Activated CD4-positive, alpha-beta memory T cell treated with anti-CD3 and anti-CD28 coated beads for 36 hours (primary cell): ENCODE measurements around the gene DLGAP4. TPM values are rescaled to one million over a fixed set of nuclear protein-coding genes. Genes with fewer than 3 reads are reported as not detected.

Source experiments
- CTCF ChIA-PET: fragments of 350-600 bp; sonication (Branson Sonifier 250); formaldehyde crosslinking; loops from one replicate; lab custom pipeline; 2021; ENCODE audit warnings: antibody characterized with exemption, inconsistent platforms; lab: Charles Lee
- POLR2A ChIA-PET: fragments of 350-600 bp; sonication (Branson Sonifier 250); formaldehyde crosslinking; loops from one replicate; lab custom pipeline; 2021; ENCODE audit warnings: antibody characterized with exemption; lab: Charles Lee
- DNase-seq: peaks from one replicate; pipeline ENCODE4 v3.0.0-alpha.2; 2020
- H3K27ac Mint-ChIP-seq: one replicate; pipeline ENCODE4 v1.8.0; 2021; ENCODE audit warnings: mixed read lengths
- H3K27me3 Mint-ChIP-seq: one replicate; pipeline ENCODE4 v1.8.0; 2021; ENCODE audit warnings: mixed read lengths
- H3K36me3 Mint-ChIP-seq: one replicate; pipeline ENCODE4 v1.8.0; 2021; ENCODE audit warnings: mixed read lengths
- H3K4me1 Mint-ChIP-seq: one replicate; pipeline ENCODE4 v1.8.0; 2021; ENCODE audit warnings: low read depth, mixed read lengths
- H3K4me3 Mint-ChIP-seq: one replicate; pipeline ENCODE4 v1.8.0; 2021; ENCODE audit warnings: mild to moderate bottlenecking, mixed read lengths
- H3K9me3 Mint-ChIP-seq: one replicate; pipeline ENCODE4 v1.8.0; 2021; ENCODE audit warnings: mixed read lengths
- intact Hi-C: fragments of 100-400 bp; cut with micrococcal nuclease; formaldehyde crosslinking; loops from one replicate; pipeline ENCODE4 v1.15.1; 2023
- total RNA-seq, 2 experiments: library from RNA; stranded (reverse); gene quantifications; one replicate each; pipeline ENCODE4 v1.2.3, GENCODE V29; 2021

The DLGAP4 gene
- total RNA-seq, 2 experiments from 2014 or later, result 18.5 to 18.8 TPM

DNA sequence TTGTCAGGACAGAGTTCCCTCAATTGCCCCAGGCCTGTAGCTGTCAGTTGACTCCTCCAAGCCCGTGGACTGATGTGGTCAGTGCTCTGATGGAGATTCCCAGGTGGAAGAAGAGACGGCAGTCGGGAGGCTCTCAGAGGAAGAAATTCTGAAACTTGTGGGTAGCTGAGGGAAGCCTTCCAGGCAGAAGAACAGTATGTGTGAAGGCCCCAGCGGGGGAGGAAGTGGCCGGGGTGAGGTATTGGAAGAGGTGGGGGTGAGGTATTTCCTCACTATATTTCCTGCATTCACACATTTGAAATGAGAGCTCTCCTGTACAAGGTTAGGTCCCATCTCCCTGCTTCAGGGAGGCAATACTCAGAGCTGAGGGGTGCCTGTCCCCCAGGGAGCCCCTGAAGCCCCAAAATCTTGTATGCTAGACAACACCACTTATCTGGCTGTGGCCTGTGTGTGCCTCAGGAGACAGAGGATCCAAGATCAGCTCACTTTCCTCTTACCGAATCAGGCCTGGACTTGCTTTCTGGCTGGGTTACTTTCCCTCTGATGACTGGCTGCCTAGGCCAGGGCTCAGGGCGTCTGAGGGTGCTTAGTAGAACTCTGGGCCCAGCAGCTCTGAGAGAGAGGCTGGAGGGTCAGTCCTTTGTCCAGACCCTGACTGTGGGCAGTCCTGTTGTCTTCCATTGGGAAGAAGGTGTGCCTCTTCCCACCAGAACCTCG, 185.9 kb downstream of the DLGAP4 start:
- DNase-seq, result peak; percentile 80
- Mint-ChIP-seq H3K9me3 (no peaks in the 10 kb centered on the region), H3K4me1 (peaks cover 35% of the 10 kb centered on the region), H3K27me3 (no peaks in the 10 kb centered on the region), H3K36me3 (no peaks in the 10 kb centered on the region), H3K27ac (peak overlapping the region; percentile 77), H3K4me3 (no peak overlapping the region)
- intact Hi-C loops, result loop anchor here (2.0 to 5.0 kb wide), 2 partner anchors 27 to 290 kb away; no protein-coding TSS in a partner anchor
- CTCF ChIA-PET, result interaction anchor here (0.6 to 2.0 kb wide), 9 partner anchors 9 to 219 kb away, joined by 3 to 10 read pairs (median 4); partner anchors contain the start of gene RAB5IF
- POLR2A ChIA-PET, result interaction anchor here (0.6 to 2.5 kb wide), 3 partner anchors 14 to 26 kb away, joined by 3 to 14 read pairs (median 3); no protein-coding TSS in a partner anchor

DNA sequence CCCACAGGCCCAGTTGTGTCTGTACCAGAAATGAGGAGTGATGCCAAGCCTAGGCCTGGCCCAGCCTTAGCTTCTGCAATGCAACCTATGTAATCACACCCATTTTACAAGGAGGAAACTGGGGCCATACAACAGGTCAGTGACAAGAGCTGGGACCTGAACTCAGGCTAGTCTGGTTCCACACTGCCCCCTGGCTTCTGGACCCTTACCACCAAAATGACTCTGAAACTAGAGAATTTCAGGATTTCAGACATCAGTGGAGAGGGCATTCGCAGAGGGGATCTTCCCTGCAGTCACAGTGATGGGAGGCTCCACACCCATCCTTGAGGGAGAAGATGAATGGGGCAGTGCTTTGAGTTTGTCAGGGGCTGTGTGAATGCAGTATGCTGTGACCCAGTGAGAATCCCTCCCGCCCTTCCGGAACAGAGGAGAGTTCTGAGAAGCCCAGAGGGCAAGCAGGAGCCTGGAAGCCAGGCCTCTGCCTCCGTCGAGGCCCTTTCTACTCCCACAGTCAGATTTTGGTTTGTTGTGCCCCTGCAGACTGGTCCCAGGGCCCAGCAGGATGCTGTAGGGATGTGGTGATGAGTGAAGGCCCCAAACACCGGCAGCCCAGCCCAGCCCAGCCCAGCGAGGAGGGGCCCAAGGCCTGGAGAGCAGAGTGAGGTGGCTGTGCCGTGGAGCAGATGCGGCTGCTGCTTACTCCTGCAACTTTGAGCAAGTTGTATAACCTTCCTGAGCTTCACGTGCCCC, 187.1 kb downstream of the DLGAP4 start:
- H3K36me3 Mint-ChIP-seq, result no peaks in the 10 kb centered on the region
- no peak overlapping the region for H3K27ac Mint-ChIP-seq
- intact Hi-C loops, result loop anchor here (2.0 to 5.0 kb wide), 2 partner anchors 28 to 291 kb away; no protein-coding TSS in a partner anchor

DNA sequence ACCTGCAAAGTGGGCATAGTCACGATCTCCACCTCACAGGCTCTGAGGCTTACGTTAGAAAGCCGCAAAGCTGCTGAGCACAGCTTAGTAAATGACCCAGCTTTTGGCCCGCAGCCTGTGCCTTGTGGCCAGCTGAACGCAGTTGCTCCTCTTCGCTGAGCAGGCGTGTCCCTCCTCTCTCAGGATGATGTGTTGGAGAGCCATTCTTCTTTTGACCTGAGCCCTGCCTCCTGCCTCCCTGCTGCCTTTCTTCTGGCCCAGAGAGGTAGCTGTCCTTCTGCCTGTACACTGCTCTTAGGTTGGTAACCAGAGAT, 187.6 kb downstream of the DLGAP4 start:
- Mint-ChIP-seq H3K27me3 (no peaks in the 10 kb centered on the region), H3K4me3 (no peak overlapping the region), H3K4me1 (peaks cover 35% of the 10 kb centered on the region), H3K27ac (no peak overlapping the region), H3K36me3 (peaks cover 1% of the 10 kb centered on the region), H3K9me3 (no peaks in the 10 kb centered on the region)
- CTCF ChIA-PET, result no interaction called here
- no peak for DNase-seq
- intact Hi-C loops, result loop anchor here (2.0 to 5.0 kb wide), 2 partner anchors 29 to 291 kb away; no protein-coding TSS in a partner anchor
- POLR2A ChIA-PET, result no interaction called here

More for the DNA sequence above, 187.1 kb downstream of the DLGAP4 start:
- POLR2A ChIA-PET, result interaction anchor here (2.5 kb wide), 1 partner anchor 27 kb away, joined by 14 read pairs; no protein-coding TSS in a partner anchor
- peak; percentile 55 for DNase-seq
- Mint-ChIP-seq H3K9me3 (no peaks in the 10 kb centered on the region), H3K4me3 (no peak overlapping the region), H3K27me3 (no peaks in the 10 kb centered on the region), H3K4me1 (peaks cover 35% of the 10 kb centered on the region)
- CTCF ChIA-PET, result interaction anchor here (0.9 to 2.0 kb wide), 6 partner anchors 21 to 293 kb away, joined by 3 to 10 read pairs (median 4); no protein-coding TSS in a partner anchor

DNA sequence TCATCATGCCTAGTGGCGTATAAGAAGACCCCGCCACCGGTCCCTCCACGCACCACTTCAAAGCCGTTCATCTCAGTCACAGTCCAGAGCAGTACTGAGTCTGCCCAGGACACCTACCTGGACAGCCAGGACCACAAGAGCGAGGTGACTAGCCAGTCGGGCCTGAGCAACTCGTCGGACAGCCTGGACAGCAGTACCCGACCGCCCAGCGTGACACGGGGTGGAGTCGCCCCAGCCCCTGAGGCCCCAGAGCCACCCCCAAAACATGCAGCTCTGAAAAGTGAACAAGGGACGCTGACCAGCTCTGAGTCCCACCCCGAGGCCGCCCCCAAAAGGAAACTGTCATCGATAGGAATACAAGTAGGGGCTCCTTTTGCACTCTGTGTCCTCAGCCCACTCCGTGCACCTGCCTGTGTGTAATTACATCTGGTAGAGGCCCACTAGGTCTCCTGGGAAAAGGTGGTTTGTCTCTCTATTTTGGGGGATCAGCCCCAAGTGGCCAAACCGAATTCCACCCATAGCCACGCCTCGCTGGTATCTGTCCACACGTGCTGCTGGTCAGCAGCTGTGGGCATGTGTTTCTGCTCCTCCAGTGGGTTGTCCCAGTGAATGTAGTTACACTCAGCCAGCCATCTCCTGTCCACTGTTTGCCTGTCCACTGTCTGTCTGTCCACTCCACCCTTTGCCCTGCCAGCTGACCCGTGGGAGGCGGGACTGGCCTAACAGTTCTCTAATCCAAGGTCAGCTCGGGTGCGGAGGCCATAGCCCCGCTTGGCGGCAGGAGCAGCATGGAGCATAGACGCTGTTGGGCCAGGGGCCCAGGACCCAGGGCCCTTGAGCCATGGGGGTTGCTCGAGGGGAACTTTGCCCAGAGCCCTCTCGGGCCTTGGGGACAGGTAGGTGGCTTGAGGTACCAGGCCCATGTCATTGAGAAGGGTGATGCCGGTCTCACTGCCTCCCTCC, 190.8 kb downstream of the DLGAP4 start:
- CTCF ChIA-PET, result interaction anchor here (0.6 kb wide), 1 partner anchor 294 kb away, joined by 3 read pairs; no protein-coding TSS in a partner anchor
- Mint-ChIP-seq H3K4me3 (no peak overlapping the region), H3K27ac (no peak overlapping the region), H3K36me3 (peaks cover 1% of the 10 kb centered on the region), H3K27me3 (no peaks in the 10 kb centered on the region), H3K9me3 (no peaks in the 10 kb centered on the region), H3K4me1 (peaks cover 29% of the 10 kb centered on the region)
- POLR2A ChIA-PET, result no interaction called here
- no peak for DNase-seq
- intact Hi-C loops, result no loop called here

DNA sequence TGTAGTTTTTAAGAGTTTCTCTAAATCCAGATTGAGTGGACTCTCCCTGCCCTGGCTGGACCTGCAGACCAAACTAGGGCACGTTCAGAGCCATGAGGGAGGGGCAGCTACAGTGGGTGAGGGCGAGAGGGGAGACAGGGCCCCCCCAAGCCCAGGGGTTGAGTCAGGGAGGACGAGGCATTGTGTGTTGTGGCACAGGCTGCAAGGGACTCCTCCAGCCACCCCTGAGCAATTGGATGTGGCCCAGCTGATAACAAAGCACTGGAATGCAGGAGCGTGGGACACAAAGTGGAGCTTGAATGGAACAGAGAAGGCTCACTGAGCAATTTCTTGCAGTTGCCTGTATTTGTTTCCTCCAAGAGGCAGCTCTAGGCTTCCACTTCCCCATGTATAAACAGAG, 191.7 kb downstream of the DLGAP4 start:
- Mint-ChIP-seq H3K36me3 (peaks cover 1% of the 10 kb centered on the region), H3K4me1 (peaks cover 23% of the 10 kb centered on the region), H3K27me3 (no peaks in the 10 kb centered on the region), H3K27ac (no peak overlapping the region), H3K4me3 (no peak overlapping the region), H3K9me3 (no peaks in the 10 kb centered on the region)
- POLR2A ChIA-PET, result no interaction called here
- DNase-seq, result no peak
- CTCF ChIA-PET, result no interaction called here
- intact Hi-C loops, result no loop called here

DNA sequence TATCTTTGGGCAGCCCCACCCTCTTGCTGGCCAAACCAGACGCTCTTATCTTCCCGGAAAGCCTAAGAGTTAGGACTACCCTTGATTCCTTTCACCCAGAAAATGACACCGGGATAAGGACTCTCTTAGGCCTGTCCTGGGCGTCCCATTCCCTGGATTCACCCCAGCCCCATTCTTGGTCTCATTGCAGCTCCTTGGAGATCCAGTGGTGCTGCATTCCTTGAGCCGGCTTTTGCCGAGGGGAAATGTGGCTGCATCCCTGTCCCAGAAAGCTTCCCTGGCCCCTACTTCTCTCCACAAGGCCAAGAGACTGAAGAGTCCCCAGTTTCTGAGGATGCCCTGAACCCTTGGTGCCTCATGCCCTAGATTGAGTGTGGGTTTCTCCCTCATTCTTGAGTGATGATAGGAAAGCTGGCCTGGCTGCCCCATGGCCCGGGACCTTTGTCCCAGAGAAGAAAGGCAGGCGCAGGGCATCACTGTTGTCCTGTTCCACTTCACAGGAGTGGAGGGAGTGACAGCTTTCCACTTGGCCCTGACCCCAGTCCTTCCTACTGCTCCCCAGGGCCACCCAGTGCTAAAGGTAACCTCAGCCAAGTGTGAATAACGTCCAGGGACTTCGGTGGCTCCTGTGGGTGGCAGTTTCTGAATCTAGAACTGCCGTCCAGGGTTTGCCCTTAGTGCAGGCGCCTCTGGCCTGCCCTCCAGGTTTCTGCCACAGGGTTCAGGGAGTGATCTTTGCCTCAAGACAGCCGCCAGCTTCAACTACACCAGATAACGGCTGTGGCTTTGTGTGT, 192.4 kb downstream of the DLGAP4 start:
- no peak overlapping the region for H3K27ac Mint-ChIP-seq
- H3K4me1 Mint-ChIP-seq, result peaks cover 20% of the 10 kb centered on the region
- H3K36me3 Mint-ChIP-seq, result peaks cover 4% of the 10 kb centered on the region
- no peak for DNase-seq
- ChIA-PET CTCF (no interaction called here), POLR2A (no interaction called here)
- H3K9me3 Mint-ChIP-seq, result no peaks in the 10 kb centered on the region
- H3K27me3 Mint-ChIP-seq, result no peaks in the 10 kb centered on the region
- no peak overlapping the region for H3K4me3 Mint-ChIP-seq
- intact Hi-C loops, result no loop called here

DNA sequence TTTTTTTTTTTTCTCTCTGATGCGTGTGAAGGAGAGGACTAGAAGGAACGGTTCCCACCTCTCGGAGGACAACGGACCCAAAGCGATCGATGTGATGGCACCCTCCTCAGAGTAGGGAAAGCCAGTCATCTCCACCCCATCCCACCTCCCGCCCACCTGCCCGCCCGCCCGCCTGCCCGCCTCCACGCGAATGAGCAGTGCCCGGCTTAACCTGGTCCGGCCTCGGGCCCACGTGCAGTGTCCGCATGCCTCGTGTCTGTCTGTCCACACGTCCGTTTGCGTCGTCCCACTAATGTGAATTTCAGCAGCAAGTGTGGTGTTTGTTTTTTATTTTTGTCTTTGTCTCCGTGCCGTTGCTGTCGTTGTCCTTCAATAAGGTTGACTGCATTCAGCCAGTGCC, 193.1 kb downstream of the DLGAP4 start:
- no peak overlapping the region for H3K27ac Mint-ChIP-seq
- H3K27me3 Mint-ChIP-seq, result no peaks in the 10 kb centered on the region
- no peaks in the 10 kb centered on the region for H3K9me3 Mint-ChIP-seq
- CTCF ChIA-PET, result no interaction called here
- no peak overlapping the region for H3K4me3 Mint-ChIP-seq
- H3K36me3 Mint-ChIP-seq, result peaks cover 5% of the 10 kb centered on the region
- H3K4me1 Mint-ChIP-seq, result peaks cover 16% of the 10 kb centered on the region
- no peak for DNase-seq
- POLR2A ChIA-PET, result no interaction called here
- intact Hi-C loops, result no loop called here

DNA sequence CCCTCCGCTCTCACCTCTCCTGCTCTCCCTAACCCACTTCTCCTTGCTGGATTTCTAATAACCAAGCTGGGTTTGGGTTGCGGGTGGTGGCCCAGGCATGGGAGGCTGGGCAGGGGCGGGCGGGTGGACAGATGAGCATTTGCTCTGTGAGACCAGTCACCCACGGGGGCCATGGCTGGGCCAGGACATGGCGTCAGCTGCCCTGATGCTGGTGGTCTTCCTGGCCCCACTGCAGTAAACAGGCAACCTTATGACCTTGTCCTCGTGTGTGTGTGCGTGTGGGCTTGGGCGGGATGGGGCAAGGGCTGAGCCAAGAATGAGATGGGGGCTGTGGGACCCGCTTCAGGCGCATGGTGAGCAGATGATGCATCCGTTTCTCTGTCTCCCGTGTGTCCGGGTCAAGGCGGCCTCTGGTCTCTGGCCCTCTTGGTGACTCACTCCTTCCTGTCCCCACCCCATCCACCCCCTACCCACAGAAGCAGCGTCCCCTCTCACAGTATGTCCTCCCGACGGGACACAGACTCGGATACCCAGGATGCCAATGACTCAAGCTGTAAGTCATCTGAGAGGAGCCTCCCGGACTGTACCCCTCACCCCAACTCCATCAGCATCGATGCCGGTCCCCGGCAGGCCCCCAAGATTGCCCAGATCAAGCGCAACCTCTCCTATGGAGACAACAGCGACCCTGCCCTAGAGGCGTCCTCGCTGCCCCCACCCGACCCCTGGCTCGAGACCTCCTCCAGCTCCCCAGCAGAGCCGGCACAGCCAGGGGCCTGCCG, 193.8 kb downstream of the DLGAP4 start:
- Mint-ChIP-seq H3K9me3 (no peaks in the 10 kb centered on the region), H3K27me3 (no peaks in the 10 kb centered on the region), H3K4me1 (peaks cover 16% of the 10 kb centered on the region), H3K27ac (peak overlapping the region; percentile 28), H3K36me3 (peaks cover 9% of the 10 kb centered on the region), H3K4me3 (no peak overlapping the region)
- no peak for DNase-seq
- POLR2A ChIA-PET, result no interaction called here
- CTCF ChIA-PET, result interaction anchor here (1.2 kb wide), 1 partner anchor 60 kb away, joined by 4 read pairs; no protein-coding TSS in a partner anchor
- intact Hi-C loops, result no loop called here

DNA sequence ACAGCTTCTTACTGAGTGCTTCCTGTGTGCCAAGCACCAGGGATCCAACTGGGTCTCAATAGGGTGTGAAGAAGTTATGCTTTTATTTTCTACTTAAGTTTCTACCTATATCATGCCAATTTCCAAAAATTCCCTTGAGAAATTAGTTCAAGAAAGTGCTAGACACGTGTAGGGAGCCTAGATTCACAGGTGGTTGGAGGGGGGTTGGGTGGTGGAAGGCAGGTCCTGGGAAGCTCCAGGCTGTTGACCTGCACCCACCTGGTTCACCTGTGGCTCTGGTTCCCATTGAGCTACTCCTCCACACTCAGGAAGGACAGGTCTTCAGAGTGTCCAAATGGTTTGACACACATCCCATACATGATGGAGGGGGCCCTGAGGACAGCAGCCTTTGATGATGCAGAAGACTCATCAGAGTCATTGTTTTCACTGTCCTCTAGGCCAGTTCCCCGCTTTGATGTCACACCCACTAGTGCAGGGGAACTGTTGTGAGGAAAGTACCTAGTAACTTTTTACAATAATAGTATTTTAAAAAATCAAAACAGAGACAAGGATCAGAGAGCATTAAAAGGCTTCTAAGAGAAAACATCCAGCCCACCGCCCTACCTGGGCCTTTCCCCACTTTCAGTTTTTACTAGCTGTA, 195.3 kb downstream of the DLGAP4 start:
- POLR2A ChIA-PET, result no interaction called here
- Mint-ChIP-seq H3K27ac (peak overlapping the region; percentile 80), H3K9me3 (no peaks in the 10 kb centered on the region), H3K36me3 (peaks cover 9% of the 10 kb centered on the region), H3K4me1 (peaks cover 16% of the 10 kb centered on the region), H3K27me3 (no peaks in the 10 kb centered on the region), H3K4me3 (no peak overlapping the region)
- CTCF ChIA-PET, result interaction anchor here (0.8 to 1.2 kb wide), 3 partner anchors 9 to 103 kb away, joined by 3 to 4 read pairs (median 3); no protein-coding TSS in a partner anchor
- intact Hi-C loops, result no loop called here
- DNase-seq, result peak; percentile 46

DNA sequence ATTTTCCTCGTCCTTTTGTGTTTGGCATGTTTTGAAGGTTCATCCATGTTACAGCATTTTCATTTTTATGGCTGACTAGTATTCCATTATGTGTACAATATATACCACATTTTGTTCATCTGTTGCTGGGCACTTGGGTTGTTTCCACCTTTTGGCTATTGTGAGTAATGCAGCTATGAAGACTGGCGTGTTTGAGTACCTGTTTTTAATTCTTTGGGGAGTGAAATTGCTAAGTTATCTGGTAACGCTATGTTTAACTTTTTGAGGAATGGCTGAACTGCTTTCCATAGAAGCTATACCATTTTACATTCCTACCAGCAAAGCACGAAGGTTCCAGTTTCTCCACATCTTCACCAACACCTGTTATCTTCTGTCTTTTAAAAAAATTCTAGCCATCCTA, 198.2 kb downstream of the DLGAP4 start:
- peaks cover 9% of the 10 kb centered on the region for H3K36me3 Mint-ChIP-seq
- H3K4me3 Mint-ChIP-seq, result no peak overlapping the region
- intact Hi-C loops, result no loop called here
- H3K27ac Mint-ChIP-seq, result no peak overlapping the region
- peaks cover 20% of the 10 kb centered on the region for H3K4me1 Mint-ChIP-seq
- ChIA-PET POLR2A (no interaction called here), CTCF (no interaction called here)
- no peaks in the 10 kb centered on the region for H3K27me3 Mint-ChIP-seq
- no peak for DNase-seq
- no peaks in the 10 kb centered on the region for H3K9me3 Mint-ChIP-seq
